ENCODE results near the gene WHAMM.

GRCh38 chr15:82880704-82881103 lies 71.3 kb downstream of the WHAMM start:
- TF ChIP-seq CTCF (IDR thresholded peaks at IDR 0.05) (no peak), POLR2A (IDR thresholded peaks at IDR 0.05) (no peak), POLR2AphosphoS5 (IDR thresholded peaks at IDR 0.05) (no peak), EP300 (IDR thresholded peaks at IDR 0.05; ENCODE audit: low read depth) (no peak)
